ENCODE results near the gene TRIM9. TPM values are rescaled to one million over a fixed set of nuclear protein-coding genes. Genes with fewer than 3 reads are reported as not detected.

Gene TRIM9
- total and polyA plus RNA-seq, 2 of the 4 experiments (the other 2 are of a cell fraction) = under 0.01 to 0.09 TPM

DNA sequence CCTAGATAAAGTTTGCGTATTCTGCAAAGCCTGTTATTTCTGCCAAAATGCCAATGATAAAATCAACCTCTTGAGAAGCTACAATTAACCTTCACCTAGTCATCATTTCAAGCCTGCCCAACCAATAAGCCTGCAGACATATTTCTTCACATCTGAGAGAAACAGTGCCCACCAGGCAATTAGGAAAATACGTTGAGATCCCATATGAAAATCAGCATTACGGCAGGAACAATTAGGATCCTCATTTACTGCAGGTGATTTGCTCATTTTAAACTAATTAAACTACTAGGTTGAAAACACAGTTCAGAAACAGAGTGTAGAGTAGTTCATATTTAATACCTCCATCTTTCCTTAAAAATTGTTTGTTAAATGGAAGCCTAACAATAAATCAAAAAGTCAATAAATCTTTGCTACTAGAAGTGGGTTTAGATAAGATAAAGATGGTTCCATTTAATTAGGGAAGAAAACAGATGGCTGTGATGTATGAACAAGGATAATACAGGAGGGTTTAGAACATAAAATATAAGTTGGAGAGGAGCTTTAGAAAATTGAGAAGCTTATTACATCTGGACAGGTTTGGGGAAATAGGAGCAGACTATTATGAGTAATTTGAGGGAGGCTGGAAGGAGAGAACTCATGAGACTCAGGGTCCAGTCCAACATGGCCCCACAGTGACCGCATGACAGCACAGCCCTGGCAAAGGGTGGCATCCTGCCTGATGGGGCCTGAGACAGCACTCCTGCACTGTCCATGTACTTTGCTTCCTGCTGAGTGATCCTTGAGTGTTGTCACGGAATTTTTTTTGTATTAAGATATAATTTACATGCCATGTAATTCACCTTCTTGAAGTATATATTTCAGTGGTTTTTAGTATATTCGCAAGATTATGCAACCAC lies 123.8 kb downstream of the TRIM9 start:
- ChIA-PET CTCF (no interaction called here), POLR2A (ENCODE audit: unreplicated experiment) (no interaction called here)
- H3K23ac ChIP-seq (ENCODE audit: low read depth, low read length) = no peak overlapping the region
- no peak for ATAC-seq (ENCODE audit: low read depth)
- H3K56ac ChIP-seq (ENCODE audit: extremely low read depth, insufficient read depth, low read length) = no peak overlapping the region
- in situ Hi-C loops (cut with MboI; ENCODE audit: low sequenced_read_pairs) = no loop called here
- no peak overlapping the region for H3K4me3 ChIP-seq (ENCODE audit: insufficient read depth, low read depth, low read length)
- no peak overlapping the region for H3K27ac ChIP-seq (ENCODE audit: insufficient read depth, low read length)
- no peak overlapping the region for H3K4ac ChIP-seq (ENCODE audit: low read depth, low read length)
- no peak for DNase-seq
- no peaks in the 10 kb centered on the region for H3K9me3 ChIP-seq (ENCODE audit: control insufficient read depth, insufficient read depth, low read length)
- no TSS peak for BruUV-seq (replicated peaks)
- dilution Hi-C loops (cut with HindIII; ENCODE audit: low sequenced_read_pairs, unreplicated experiment) = no loop called here
- H3K9me1 ChIP-seq (ENCODE audit: insufficient read depth, low read length) = no peaks in the 10 kb centered on the region
- peaks cover 14% of the 10 kb centered on the region for H3K27me3 ChIP-seq (ENCODE audit: control insufficient read depth, insufficient read depth, low read length)
- no peak overlapping the region for H2AK5ac ChIP-seq (ENCODE audit: low read depth, low read length)
- no peaks in the 10 kb centered on the region for H3K79me1 ChIP-seq (ENCODE audit: low read depth in 1 of 2, low read length in 2 of 2)
- H2BK20ac ChIP-seq (ENCODE audit: low read depth, low read length) = no peak overlapping the region
- no peak overlapping the region for H2AK9ac ChIP-seq (replicated peaks; ENCODE audit: low read depth, low read length, poor library complexity)
- WGBS, 2 experiments (ENCODE audit: extremely low coverage in 2 of 2, insufficient read length in 1 of 2) = no CpG with 5 or more reads among the region's 6 CpGs
- no peak overlapping the region for H3K18ac ChIP-seq (ENCODE audit: low read depth, low read length)
- TF ChIP-seq, protein P1, sequence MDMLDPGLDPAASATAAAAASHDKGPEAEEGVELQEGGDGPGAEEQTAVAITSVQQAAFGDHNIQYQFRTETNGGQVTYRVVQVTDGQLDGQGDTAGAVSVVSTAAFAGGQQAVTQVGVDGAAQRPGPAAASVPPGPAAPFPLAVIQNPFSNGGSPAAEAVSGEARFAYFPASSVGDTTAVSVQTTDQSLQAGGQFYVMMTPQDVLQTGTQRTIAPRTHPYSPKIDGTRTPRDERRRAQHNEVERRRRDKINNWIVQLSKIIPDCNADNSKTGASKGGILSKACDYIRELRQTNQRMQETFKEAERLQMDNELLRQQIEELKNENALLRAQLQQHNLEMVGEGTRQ (IDR thresholded peaks at IDR 0.05; ENCODE audit: low read depth, low read length) = no peak
- TF ChIP-seq SMC3 (IDR thresholded peaks at IDR 0.05; ENCODE audit: low read depth, low read length) (no peak), POLR2A (IDR thresholded peaks at IDR 0.05; ENCODE audit: low read depth, low read length) (no peak), NFE2L2 (IDR thresholded peaks at IDR 0.05; ENCODE audit: low read depth, low read length) (no peak), RFX5 (IDR thresholded peaks at IDR 0.05; ENCODE audit: low read depth, low read length) (no peak), CHD1 (IDR thresholded peaks at IDR 0.05; ENCODE audit: low read depth, low read length) (no peak), MAZ (IDR thresholded peaks at IDR 0.05; ENCODE audit: borderline replicate concordance, low read depth, low read length) (no peak), MXI1 (IDR thresholded peaks at IDR 0.05; ENCODE audit: borderline replicate concordance, low read depth, low read length) (no peak), RAD21 (IDR thresholded peaks at IDR 0.05; ENCODE audit: low read length) (no peak), BHLHE40 (IDR thresholded peaks at IDR 0.05; ENCODE audit: low read depth, low read length) (no peak), RCOR1 (IDR thresholded peaks at IDR 0.05; ENCODE audit: insufficient replicate concordance, low read length) (no peak), MAFK (IDR thresholded peaks at IDR 0.05; ENCODE audit: low read depth, low read length) (no peak)
- TF ChIP-seq, protein P2, sequence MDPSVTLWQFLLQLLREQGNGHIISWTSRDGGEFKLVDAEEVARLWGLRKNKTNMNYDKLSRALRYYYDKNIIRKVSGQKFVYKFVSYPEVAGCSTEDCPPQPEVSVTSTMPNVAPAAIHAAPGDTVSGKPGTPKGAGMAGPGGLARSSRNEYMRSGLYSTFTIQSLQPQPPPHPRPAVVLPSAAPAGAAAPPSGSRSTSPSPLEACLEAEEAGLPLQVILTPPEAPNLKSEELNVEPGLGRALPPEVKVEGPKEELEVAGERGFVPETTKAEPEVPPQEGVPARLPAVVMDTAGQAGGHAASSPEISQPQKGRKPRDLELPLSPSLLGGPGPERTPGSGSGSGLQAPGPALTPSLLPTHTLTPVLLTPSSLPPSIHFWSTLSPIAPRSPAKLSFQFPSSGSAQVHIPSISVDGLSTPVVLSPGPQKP (IDR thresholded peaks at IDR 0.05; ENCODE audit: borderline replicate concordance, low read depth, low read length) = no peak
- TF ChIP-seq, protein P3, sequence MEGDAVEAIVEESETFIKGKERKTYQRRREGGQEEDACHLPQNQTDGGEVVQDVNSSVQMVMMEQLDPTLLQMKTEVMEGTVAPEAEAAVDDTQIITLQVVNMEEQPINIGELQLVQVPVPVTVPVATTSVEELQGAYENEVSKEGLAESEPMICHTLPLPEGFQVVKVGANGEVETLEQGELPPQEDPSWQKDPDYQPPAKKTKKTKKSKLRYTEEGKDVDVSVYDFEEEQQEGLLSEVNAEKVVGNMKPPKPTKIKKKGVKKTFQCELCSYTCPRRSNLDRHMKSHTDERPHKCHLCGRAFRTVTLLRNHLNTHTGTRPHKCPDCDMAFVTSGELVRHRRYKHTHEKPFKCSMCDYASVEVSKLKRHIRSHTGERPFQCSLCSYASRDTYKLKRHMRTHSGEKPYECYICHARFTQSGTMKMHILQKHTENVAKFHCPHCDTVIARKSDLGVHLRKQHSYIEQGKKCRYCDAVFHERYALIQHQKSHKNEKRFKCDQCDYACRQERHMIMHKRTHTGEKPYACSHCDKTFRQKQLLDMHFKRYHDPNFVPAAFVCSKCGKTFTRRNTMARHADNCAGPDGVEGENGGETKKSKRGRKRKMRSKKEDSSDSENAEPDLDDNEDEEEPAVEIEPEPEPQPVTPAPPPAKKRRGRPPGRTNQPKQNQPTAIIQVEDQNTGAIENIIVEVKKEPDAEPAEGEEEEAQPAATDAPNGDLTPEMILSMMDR (conservative IDR thresholded peaks at IDR 0.05; ENCODE audit: low read depth, low read length) = no peak
- no peak overlapping the region for H3K4me2 ChIP-seq (ENCODE audit: low read depth, low read length)
- H3K9ac ChIP-seq (ENCODE audit: low read depth, low read length) = no peak overlapping the region
- no peak overlapping the region for H4K8ac ChIP-seq (ENCODE audit: low read depth in 2 of 2, low read length in 2 of 2)
- intact Hi-C loops (cut with micrococcal nuclease) = no loop called here
- peaks cover 1% of the 10 kb centered on the region; the same call in 1 of the 2 replicates for H3K4me1 ChIP-seq (ENCODE audit: control insufficient read depth, insufficient read depth, low read length)
- no peak overlapping the region for H2AFZ ChIP-seq (replicated peaks; ENCODE audit: low read length, poor library complexity)
- H3K36me3 ChIP-seq (ENCODE audit: control insufficient read depth, insufficient read depth, low read length) = no peaks in the 10 kb centered on the region
- no peak overlapping the region for H2BK120ac ChIP-seq (ENCODE audit: low read depth, low read length)
- no peaks in the 10 kb centered on the region for H4K20me1 ChIP-seq (ENCODE audit: insufficient read depth, low read length)
- H2BK15ac ChIP-seq (ENCODE audit: low read depth, low read length) = no peak overlapping the region
- H2BK5ac ChIP-seq (ENCODE audit: low read depth, low read length, poor library complexity, severe bottlenecking) = no peak overlapping the region
- no peak overlapping the region for H3K14ac ChIP-seq (replicated peaks; ENCODE audit: low read depth, low read length)
- H4K5ac ChIP-seq (ENCODE audit: low read depth, low read length) = no peak overlapping the region
- H4K91ac ChIP-seq (ENCODE audit: insufficient read depth, low read depth, low read length) = no peak overlapping the region

Data from IMR-90 (cell line).